Body of pancreas (tissue), 4 donors: ENCODE measurements around the gene CSRP3. TPM values are rescaled to one million over a fixed set of nuclear protein-coding genes. Genes with fewer than 3 reads are reported as not detected.
A peak's percentile ranks its signal among the peaks of the same experiment; 100 is the strongest.

Source experiments
- ATAC-seq: fragments of 150-250 bp; one replicate; pipeline ENCODE4 v1.9.1; 2016
- DNase-seq, 4 donors: peaks; one replicate each; pipeline ENCODE4 v3.0.0-alpha.2; 2019
- H3K27ac ChIP-seq, 4 donors: fragments of 200-600 bp; sonication (generic); 1 replicate in 3 of 4; 2 replicates in 1 of 4; pipeline versions ENCODE4 v1.5.1 to v1.6.1; 2016 to 2019; ENCODE audit warnings: mild to moderate bottlenecking in 1 of 4, mixed read lengths in 1 of 4, moderate library complexity in 1 of 4
- H3K27me3 ChIP-seq, 2 donors: fragments of 200-600 bp; sonication (generic); one replicate each; pipeline ENCODE4 v1.6.0; 2016; ENCODE audit warnings: mild to moderate bottlenecking in 1 of 2
- H3K36me3 ChIP-seq, 2 donors: fragments of 200-600 bp; sonication (generic); replicated peaks in 1 of 2; 2 replicates each; pipeline ENCODE4 v1.5.1; 2016; ENCODE audit warnings: low read depth in 2 of 2; ENCODE audit not compliant: insufficient read depth in 1 of 2
- H3K4me1 ChIP-seq: fragments of 200-600 bp; sonication (generic); one replicate; pipeline ENCODE4 v1.6.0; 2016
- H3K4me3 ChIP-seq, 2 donors: fragments of 200-600 bp; sonication (generic); 1 replicate in 1 of 2; 2 replicates in 1 of 2; pipeline ENCODE4 v1.5.1; 2016 to 2019
- H3K9me3 ChIP-seq, 3 donors: fragments of 200-600 bp; sonication (generic); 1 replicate in 2 of 3; 2 replicates in 1 of 3; pipeline ENCODE4 v1.5.1; 2016
- POLR2A ChIP-seq, 3 donors: fragments of 450-650 bp; IDR thresholded peaks; one replicate each; pipeline ENCODE4 v1.6.1; 2016; ENCODE audit warnings: antibody characterized with exemption in 3 of 3, mild to moderate bottlenecking in 2 of 3
- WGBS, 2 donors: methylation state at CpG; one replicate each; pipeline ENCODE4 v1.1.5; 2017; 5-methylcytosine and 5-hydroxymethylcytosine counted together
- intact Hi-C: fragments of 100-400 bp; cut with DNase I; formaldehyde crosslinking; loops from one replicate; pipeline ENCODE4 v1.15.1; 2023
- total RNA-seq, 2 donors: library from RNA; depleted of rRNA; stranded (reverse); fragments of >200 nt; gene quantifications; one replicate each; pipeline ENCODE4 v1.1.0, GENCODE V29; 2016
- TF ChIP-seq, protein P1 (sequence below), 7 experiments: fragments of 450-650 bp in 4 of 7; fragments of 200-600 bp in 3 of 7; sonication (generic) in 3 of 7; IDR thresholded peaks; one replicate each; pipeline ENCODE4 v1.5.1; 2016 to 2019; ENCODE audit warnings: antibody characterized with exemption in 7 of 7

Gene CSRP3
- total RNA-seq, 2 donors from 2014 or later = not detected

GRCh38 chr11:19168090-19168489 lies 33.7 kb downstream of the CSRP3 start:
- H3K36me3 ChIP-seq = peaks cover 0 to 3% of the 10 kb centered on the region in 2 donors
- TF ChIP-seq, protein P1, sequence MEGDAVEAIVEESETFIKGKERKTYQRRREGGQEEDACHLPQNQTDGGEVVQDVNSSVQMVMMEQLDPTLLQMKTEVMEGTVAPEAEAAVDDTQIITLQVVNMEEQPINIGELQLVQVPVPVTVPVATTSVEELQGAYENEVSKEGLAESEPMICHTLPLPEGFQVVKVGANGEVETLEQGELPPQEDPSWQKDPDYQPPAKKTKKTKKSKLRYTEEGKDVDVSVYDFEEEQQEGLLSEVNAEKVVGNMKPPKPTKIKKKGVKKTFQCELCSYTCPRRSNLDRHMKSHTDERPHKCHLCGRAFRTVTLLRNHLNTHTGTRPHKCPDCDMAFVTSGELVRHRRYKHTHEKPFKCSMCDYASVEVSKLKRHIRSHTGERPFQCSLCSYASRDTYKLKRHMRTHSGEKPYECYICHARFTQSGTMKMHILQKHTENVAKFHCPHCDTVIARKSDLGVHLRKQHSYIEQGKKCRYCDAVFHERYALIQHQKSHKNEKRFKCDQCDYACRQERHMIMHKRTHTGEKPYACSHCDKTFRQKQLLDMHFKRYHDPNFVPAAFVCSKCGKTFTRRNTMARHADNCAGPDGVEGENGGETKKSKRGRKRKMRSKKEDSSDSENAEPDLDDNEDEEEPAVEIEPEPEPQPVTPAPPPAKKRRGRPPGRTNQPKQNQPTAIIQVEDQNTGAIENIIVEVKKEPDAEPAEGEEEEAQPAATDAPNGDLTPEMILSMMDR (IDR thresholded peaks at IDR 0.05) = no peak
- no peak overlapping the region for H3K27ac ChIP-seq
- 45 to 56% methylated on average over 2 of the region's 2 CpGs for WGBS, 2 donors
- H3K9me3 ChIP-seq = no peaks in the 10 kb centered on the region
- DNase-seq (peak in 1 of 4 donors; percentile 11), ATAC-seq (peak; percentile 52)
- intact Hi-C loops = no loop called here
- H3K27me3 ChIP-seq = no peaks in the 10 kb centered on the region
- no peak overlapping the region for H3K4me3 ChIP-seq
- peaks cover 8% of the 10 kb centered on the region for H3K4me1 ChIP-seq

- Histone ChIP-seq H3K27me3 (no peaks in the 10 kb centered on the region), H3K36me3 (no peaks in the 10 kb centered on the region), H3K27ac (no peak overlapping the region), H3K4me1 (peaks cover 8% of the 10 kb centered on the region), H3K9me3 (no peaks in the 10 kb centered on the region), H3K4me3 (no peak overlapping the region)
- no peak for ATAC-seq
- TF ChIP-seq, protein P1 (IDR thresholded peaks at IDR 0.05) = no peak
- TF ChIP-seq POLR2A (IDR thresholded peaks at IDR 0.05) = no peak
- DNase-seq = no peak
- 86 to 89% methylated on average over 2 of the region's 2 CpGs for WGBS, 2 donors
- intact Hi-C loops = no loop called here
These were observed 36.9 kb downstream of the CSRP3 start for GRCh38 chr11:19164881-19165280.

DNA sequence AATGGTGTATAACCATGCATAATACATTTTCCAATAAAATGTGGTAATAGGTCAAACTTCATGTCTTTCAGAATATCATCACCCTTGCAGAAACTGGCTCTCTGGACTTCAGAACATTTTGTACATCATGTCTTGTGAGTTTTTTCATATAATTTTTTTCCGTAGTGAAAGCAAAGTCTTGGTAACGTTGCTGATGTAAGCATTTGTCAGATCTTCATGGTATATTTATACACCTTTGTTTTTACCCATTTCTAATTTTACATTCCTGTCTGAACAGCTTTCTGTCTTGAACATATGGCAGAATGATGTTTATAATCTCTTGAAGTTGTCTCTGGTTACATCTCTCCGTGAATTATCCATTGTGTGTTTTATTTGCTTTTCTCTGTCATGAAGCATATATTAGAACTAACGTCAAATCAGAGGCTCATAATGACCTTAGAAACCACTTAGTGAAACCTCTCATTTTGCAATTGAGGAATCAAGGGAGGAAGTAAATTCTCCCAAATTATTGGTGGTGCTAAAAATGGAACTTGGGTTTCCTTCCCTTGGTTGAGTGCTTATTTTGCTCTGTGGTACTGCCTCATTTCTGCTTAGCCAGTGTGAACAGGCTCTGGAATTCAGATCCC lies 37.4 kb downstream of the CSRP3 start:
- peaks cover 8% of the 10 kb centered on the region for H3K4me1 ChIP-seq
- 84 to 89% methylated on average over 4 of the region's 4 CpGs for WGBS, 2 donors
- ATAC-seq = no peak
- H3K4me3 ChIP-seq = no peak overlapping the region
- H3K27ac ChIP-seq = no peak overlapping the region
- no peak for TF ChIP-seq POLR2A (IDR thresholded peaks at IDR 0.05)
- TF ChIP-seq, protein P1 (IDR thresholded peaks at IDR 0.05) = no peak
- DNase-seq = no peak
- H3K36me3 ChIP-seq = no peaks in the 10 kb centered on the region
- no peaks in the 10 kb centered on the region for H3K9me3 ChIP-seq
- H3K27me3 ChIP-seq = no peaks in the 10 kb centered on the region
- intact Hi-C loops = no loop called here

- intact Hi-C loops = no loop called here
- no peaks in the 10 kb centered on the region for H3K36me3 ChIP-seq
- DNase-seq = no peak
- ATAC-seq = no peak
- peaks cover 8% of the 10 kb centered on the region for H3K4me1 ChIP-seq
- WGBS, 2 donors = 74 to 79% methylated on average over 1 of the region's 1 CpG
- H3K27me3 ChIP-seq = no peaks in the 10 kb centered on the region
- H3K27ac ChIP-seq = no peak overlapping the region
- no peak overlapping the region for H3K4me3 ChIP-seq
- no peak for TF ChIP-seq POLR2A (IDR thresholded peaks at IDR 0.05)
- TF ChIP-seq, protein P1 (IDR thresholded peaks at IDR 0.05) = no peak
- H3K9me3 ChIP-seq = no peaks in the 10 kb centered on the region
These were observed 38.2 kb downstream of the CSRP3 start for GRCh38 chr11:19163617-19164016.

DNA sequence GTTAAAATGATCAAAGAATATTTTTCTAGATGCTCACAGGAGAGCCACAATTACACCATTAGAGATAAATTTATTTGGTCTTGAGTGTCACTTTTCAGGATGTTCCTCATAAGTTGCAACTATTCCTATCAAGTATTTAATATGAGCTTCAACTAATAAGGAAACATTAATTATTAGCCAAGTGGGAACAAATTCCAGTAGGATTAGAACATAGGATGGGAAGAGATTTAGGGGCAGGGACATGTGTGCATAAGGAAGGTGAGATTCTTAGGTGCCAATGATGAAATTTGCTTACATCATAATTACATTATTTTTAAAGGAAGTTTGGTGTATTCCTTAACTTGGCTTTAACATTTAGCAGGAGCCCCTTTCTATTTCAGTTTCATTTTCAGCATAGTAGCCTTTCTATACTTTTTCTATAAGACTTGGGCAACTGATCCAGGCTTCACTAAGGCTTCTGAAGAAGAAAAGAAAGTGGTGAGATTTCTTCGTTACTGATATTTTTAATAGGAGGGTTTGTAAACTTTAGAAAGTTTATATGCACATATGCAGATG lies 38.8 kb downstream of the CSRP3 start:
- no peak overlapping the region for H3K27ac ChIP-seq
- no peak for ATAC-seq
- no peak overlapping the region for H3K4me3 ChIP-seq
- H3K27me3 ChIP-seq = no peaks in the 10 kb centered on the region
- 97 to 100% methylated on average over 1 of the region's 1 CpG for WGBS, 2 donors
- H3K36me3 ChIP-seq = no peaks in the 10 kb centered on the region
- intact Hi-C loops = no loop called here
- TF ChIP-seq, protein P1 (IDR thresholded peaks at IDR 0.05) = no peak
- H3K4me1 ChIP-seq = peaks cover 4% of the 10 kb centered on the region
- no peaks in the 10 kb centered on the region for H3K9me3 ChIP-seq
- DNase-seq = no peak
